Coronary artery (tissue), 2 donors: ENCODE data around the gene PHACTR2.
A peak's percentile ranks its signal among the peaks of the same experiment; 100 is the strongest.

Source experiments
- DNase-seq: peaks from one replicate; pipeline ENCODE4 v3.0.0-alpha.2; 2017; ENCODE audit warnings: low spot score
- H3K27ac ChIP-seq, 2 donors: fragments of 200-600 bp; sonication (generic); one replicate each; pipeline ENCODE4 v1.5.1; 2016 to 2019
- H3K4me3 ChIP-seq: fragments of 200-600 bp; sonication (generic); 2 replicates; pipeline ENCODE4 v1.5.1; 2016; ENCODE audit warnings: mild to moderate bottlenecking, moderate library complexity
- CTCF ChIP-seq: fragments of 200-600 bp; sonication (generic); IDR thresholded peaks from one replicate; pipeline ENCODE4 v1.5.1; 2019; ENCODE audit warnings: antibody characterized with exemption

Gene PHACTR2

GRCh38 chr6:143802833-143803565 lies 125.2 kb downstream of the PHACTR2 start:
- TF ChIP-seq CTCF, result no peak
- H3K4me3 ChIP-seq, result no peak overlapping the region
- no peak for DNase-seq
- no peak overlapping the region for H3K27ac ChIP-seq

- no peak for TF ChIP-seq CTCF
- Histone ChIP-seq H3K27ac (peak overlapping the region in 1 of 2 donors; percentile 20), H3K4me3 (no peak overlapping the region)
- no peak for DNase-seq
Observed at GRCh38 chr6:143803769-143804568, 126.2 kb downstream of the PHACTR2 start.

GRCh38 chr6:143804835-143805239 lies 127.1 kb downstream of the PHACTR2 start:
- peak overlapping the region; percentile 22 to 82 for H3K27ac ChIP-seq
- TF ChIP-seq CTCF, result no peak
- H3K4me3 ChIP-seq, result no peak overlapping the region
- DNase-seq, result no peak

GRCh38 chr6:143806282-143807102 lies 128.7 kb downstream of the PHACTR2 start:
- Histone ChIP-seq H3K27ac (peak overlapping the region; percentile 22 to 82), H3K4me3 (no peak overlapping the region)
- TF ChIP-seq CTCF, result no peak
- DNase-seq, result no peak

- DNase-seq, result no peak
- Histone ChIP-seq H3K4me3 (no peak overlapping the region), H3K27ac (peak overlapping the region; percentile 18 to 74)
- TF ChIP-seq CTCF, result no peak
Observed at GRCh38 chr6:143807103-143807772, 129.5 kb downstream of the PHACTR2 start.

- no peak overlapping the region for H3K4me3 ChIP-seq
- no peak overlapping the region for H3K27ac ChIP-seq
- no peak for TF ChIP-seq CTCF
- no peak for DNase-seq
Observed at GRCh38 chr6:143810745-143811144, 133.0 kb downstream of the PHACTR2 start.
